Left colon (tissue), 2 donors: ENCODE measurements around the gene COL8A2. TPM values are rescaled to one million over a fixed set of nuclear protein-coding genes. Genes with fewer than 3 reads are reported as not detected.

Source experiments
- ATAC-seq: fragments of 200-7000 bp; cut with Tn5 transposase; one replicate; pipeline ENCODE4 v1.9.1; 2020; ENCODE audit warnings: mild to moderate bottlenecking, moderate library complexity
- DNase-seq, 2 donors: peaks; one replicate each; pipeline ENCODE4 v3.0.0-alpha.2; 2020
- intact Hi-C, 2 donors: fragments of 100-400 bp; cut with DNase I in 1 of 2; cut with micrococcal nuclease in 1 of 2; formaldehyde crosslinking; loops; one replicate each; pipeline versions ENCODE4 v1.11.2 to v1.14.0; 2022; cut with DNase I, micrococcal nuclease
- total RNA-seq, 2 donors: library from RNA; stranded (reverse); fragmentation: NEBNext Ultra II Directional; extraction: Animal tissue kit (Norgen Biotek cat#: 25700); gene quantifications; one replicate each; pipeline ENCODE4 v1.2.1, GENCODE V29; 2021
- donor health status: DM: no; HTN: no; CAD: no.
- donor health status: DM: yes; HTN: yes; CAD: no.

COL8A2 gene
- total RNA-seq, 2 donors from 2014 or later: 0.55 to 1.8 TPM

GRCh38 chr1:36086529-36087232 lies 38.3 kb downstream of the COL8A2 start:
- intact Hi-C loops: no loop called here
- ATAC-seq: no peak
- no peak for DNase-seq

GRCh38 chr1:36085686-36086526 lies 39.1 kb downstream of the COL8A2 start:
- intact Hi-C loops: no loop called here
- no peak for DNase-seq
- no peak for ATAC-seq

GRCh38 chr1:36085126-36085525 lies 39.9 kb downstream of the COL8A2 start:
- intact Hi-C loops: no loop called here
- DNase-seq: no peak
- ATAC-seq: no peak

GRCh38 chr1:36084497-36085115 lies 40.4 kb downstream of the COL8A2 start:
- intact Hi-C loops: no loop called here
- ATAC-seq: no peak
- DNase-seq: no peak

- intact Hi-C loops: no loop called here
- DNase-seq (no peak), ATAC-seq (no peak)
These were observed 41.2 kb downstream of the COL8A2 start, which contains the start of gene TEKT2 for GRCh38 chr1:36083635-36084496. Gene TEKT2 (plus strand): TSS chr1:36084094. CDS start chr1:36084922, 828 bp downstream.

GRCh38 chr1:36083219-36083618 lies 41.8 kb downstream of the COL8A2 start:
- intact Hi-C loops: no loop called here
- DNase-seq (no peak), ATAC-seq (no peak)

- DNase-seq: no peak
- no peak for ATAC-seq
- intact Hi-C loops: no loop called here
These were observed 43.0 kb downstream of the COL8A2 start for GRCh38 chr1:36081926-36082485.

GRCh38 chr1:36080801-36081200 lies 44.2 kb downstream of the COL8A2 start:
- no peak for ATAC-seq
- intact Hi-C loops: no loop called here
- DNase-seq: no peak

- ATAC-seq: no peak
- DNase-seq: no peak
- intact Hi-C loops: no loop called here
These were observed 44.8 kb downstream of the COL8A2 start for GRCh38 chr1:36080236-36080635.

- DNase-seq (no peak), ATAC-seq (no peak)
- intact Hi-C loops: no loop called here
These were observed 47.9 kb downstream of the COL8A2 start for GRCh38 chr1:36076979-36077573.

- DNase-seq (no peak), ATAC-seq (no peak)
- intact Hi-C loops: no loop called here
These were observed 54.7 kb downstream of the COL8A2 start for GRCh38 chr1:36070349-36070748.

- ATAC-seq (no peak), DNase-seq (no peak)
- intact Hi-C loops: no loop called here
These were observed 56.2 kb downstream of the COL8A2 start for GRCh38 chr1:36068866-36069265.

- intact Hi-C loops: no loop called here
- no peak for DNase-seq
- ATAC-seq: no peak
These were observed 57.2 kb downstream of the COL8A2 start for GRCh38 chr1:36067871-36068270.

GRCh38 chr1:36062315-36062714 lies 62.7 kb downstream of the COL8A2 start:
- ATAC-seq (no peak), DNase-seq (no peak)
- intact Hi-C loops: no loop called here

GRCh38 chr1:36055706-36056105 lies 69.3 kb downstream of the COL8A2 start:
- ATAC-seq (no peak), DNase-seq (no peak)
- intact Hi-C loops: no loop called here

- intact Hi-C loops: no loop called here
- ATAC-seq (no peak), DNase-seq (no peak)
These were observed 71.0 kb downstream of the COL8A2 start for GRCh38 chr1:36053978-36054377.

- ATAC-seq: no peak
- intact Hi-C loops: no loop called here
- no peak for DNase-seq
These were observed 73.2 kb downstream of the COL8A2 start for GRCh38 chr1:36051821-36052220.
